Measurements from ENCODE around the gene DNPEP.

DNPEP gene

GRCh38 chr2:219332542-219332941 is 55.2 kb downstream of the DNPEP start, which contains the start of gene RESP18:
RESP18 (minus strand) TSS chr2:219332744.
- Histone ChIP-seq H3K27ac (ENCODE audit: low read depth, low read length, poor library complexity, severe bottlenecking) (no peak within 1 kb of the TSS), H3K4me1 (ENCODE audit: insufficient read depth, low read length, severe bottlenecking) (no peaks in the 10 kb centered on the region), H3K9me2 (ENCODE audit: low read depth, low read length) (no peaks in the 10 kb centered on the region), H3F3A (ENCODE audit: insufficient read depth, low read length) (no peaks in the 10 kb centered on the region), H3K36me3 (ENCODE audit: insufficient read depth, low read length) (no peaks in the 10 kb centered on the region), H3K9ac (ENCODE audit: low read length) (no peak within 1 kb of the TSS), H3K4me3 (ENCODE audit: low read depth, low read length, poor library complexity, severe bottlenecking) (no peak within 1 kb of the TSS), H2AFZ (ENCODE audit: low read length) (no peak within 1 kb of the TSS), H3K79me2 (ENCODE audit: insufficient read depth, low read length) (no peaks in the 10 kb centered on the region), H3K9me3 (ENCODE audit: low read length) (0 out of 2 replicates have a peak, but pooled peaks cover 4% of the 10 kb centered on the region), H3K27me3 (ENCODE audit: insufficient read depth, low read length) (no peaks in the 10 kb centered on the region; the same call in 1 of the 2 replicates), H3K4me2 (ENCODE audit: low read length) (no peak within 1 kb of the TSS), H4K20me1 (ENCODE audit: insufficient read depth, low read length) (no peaks in the 10 kb centered on the region)
- TF ChIP-seq EZH2 (IDR thresholded peaks at IDR 0.05; ENCODE audit: borderline replicate concordance, low read length) (no peak), CTCF (IDR thresholded peaks at IDR 0.05; ENCODE audit: low read length) (no peak)

- Histone ChIP-seq H3K9ac (ENCODE audit: low read length) (no peak overlapping the region), H3K36me3 (ENCODE audit: insufficient read depth, low read length) (no peaks in the 10 kb centered on the region), H3K27ac (ENCODE audit: low read depth, low read length, poor library complexity, severe bottlenecking) (no peak overlapping the region), H3K79me2 (ENCODE audit: insufficient read depth, low read length) (no peaks in the 10 kb centered on the region), H3K9me3 (ENCODE audit: low read length) (0 out of 2 replicates have a peak, but pooled peaks cover 4% of the 10 kb centered on the region), H3K27me3 (ENCODE audit: insufficient read depth, low read length) (no peaks in the 10 kb centered on the region; the same call in 1 of the 2 replicates), H3K4me2 (ENCODE audit: low read length) (no peak overlapping the region), H3K4me3 (ENCODE audit: low read depth, low read length, poor library complexity, severe bottlenecking) (no peak overlapping the region), H4K20me1 (ENCODE audit: insufficient read depth, low read length) (no peaks in the 10 kb centered on the region), H2AFZ (ENCODE audit: low read length) (no peak overlapping the region), H3F3A (ENCODE audit: insufficient read depth, low read length) (no peaks in the 10 kb centered on the region), H3K9me2 (ENCODE audit: low read depth, low read length) (no peaks in the 10 kb centered on the region), H3K4me1 (ENCODE audit: insufficient read depth, low read length, severe bottlenecking) (no peaks in the 10 kb centered on the region)
- TF ChIP-seq EZH2 (IDR thresholded peaks at IDR 0.05; ENCODE audit: borderline replicate concordance, low read length) = no peak
- no peak for TF ChIP-seq CTCF (IDR thresholded peaks at IDR 0.05; ENCODE audit: low read length)
These were observed 56.0 kb downstream of the DNPEP start for GRCh38 chr2:219331560-219332213.

GRCh38 chr2:219327719-219328118 is 60.0 kb downstream of the DNPEP start:
- H3K9me3 ChIP-seq (ENCODE audit: low read length) = no peaks in the 10 kb centered on the region
- no peaks in the 10 kb centered on the region for H3K9me2 ChIP-seq (ENCODE audit: low read depth, low read length)
- no peak overlapping the region for H3K4me2 ChIP-seq (ENCODE audit: low read length)
- no peak overlapping the region for H3K27ac ChIP-seq (ENCODE audit: low read depth, low read length, poor library complexity, severe bottlenecking)
- H2AFZ ChIP-seq (ENCODE audit: low read length) = no peak overlapping the region
- no peaks in the 10 kb centered on the region for H3K4me1 ChIP-seq (ENCODE audit: insufficient read depth, low read length, severe bottlenecking)
- H3F3A ChIP-seq (ENCODE audit: insufficient read depth, low read length) = no peaks in the 10 kb centered on the region
- H3K36me3 ChIP-seq (ENCODE audit: insufficient read depth, low read length) = no peaks in the 10 kb centered on the region
- H4K20me1 ChIP-seq (ENCODE audit: insufficient read depth, low read length) = no peaks in the 10 kb centered on the region
- H3K9ac ChIP-seq (ENCODE audit: low read length) = no peak overlapping the region
- no peaks in the 10 kb centered on the region for H3K27me3 ChIP-seq (ENCODE audit: insufficient read depth, low read length)
- H3K79me2 ChIP-seq (ENCODE audit: insufficient read depth, low read length) = no peaks in the 10 kb centered on the region
- no peak overlapping the region for H3K4me3 ChIP-seq (ENCODE audit: low read depth, low read length, poor library complexity, severe bottlenecking)
- TF ChIP-seq EZH2 (IDR thresholded peaks at IDR 0.05; ENCODE audit: borderline replicate concordance, low read length) = no peak
- no peak for TF ChIP-seq CTCF (IDR thresholded peaks at IDR 0.05; ENCODE audit: low read length)
